Measurements from ENCODE around the gene RNH1.

DNA sequence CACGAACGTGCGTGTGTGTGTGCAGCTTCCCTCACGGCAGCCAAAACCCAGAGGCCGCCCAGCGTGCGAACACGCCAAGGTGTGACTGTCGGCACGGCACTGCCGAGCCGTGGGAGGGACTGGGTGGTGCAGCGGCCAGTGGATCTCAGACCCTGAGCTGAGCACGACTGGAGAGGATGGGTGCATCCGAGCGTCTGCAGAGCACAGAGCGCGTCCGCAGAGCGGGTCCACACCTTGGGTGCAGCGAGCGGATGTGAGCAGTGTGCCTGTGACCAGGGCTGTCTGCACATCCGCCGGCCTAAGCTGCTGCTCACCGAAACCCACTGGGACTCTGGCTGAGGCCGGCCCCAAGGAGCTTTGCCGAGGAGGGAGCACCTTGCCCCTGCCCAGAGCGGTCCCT is 34.2 kb downstream of the RNH1 start:
- no peak for TF ChIP-seq KDM4A (IDR thresholded peaks at IDR 0.05; ENCODE audit: low read depth, low read length, severe bottlenecking)
- TF ChIP-seq CBX5 (IDR thresholded peaks at IDR 0.05; ENCODE audit: low read depth, low read length), result no peak
- no peak for TF ChIP-seq GTF2F1 (IDR thresholded peaks at IDR 0.05; ENCODE audit: borderline replicate concordance, low read depth, low read length)
- no peak for TF ChIP-seq BRCA1 (IDR thresholded peaks at IDR 0.05; ENCODE audit: low read depth, low read length)
- no peak for TF ChIP-seq SIX5 (IDR thresholded peaks at IDR 0.05; ENCODE audit: low read depth, low read length)
- no peak for TF ChIP-seq SP4 (IDR thresholded peaks at IDR 0.05; ENCODE audit: low read length)

Data from H1 (cell line).